CD4-positive, alpha-beta T cell (primary cell): ENCODE measurements around the gene PCID2. TPM values are rescaled to one million over a fixed set of nuclear protein-coding genes. Genes with fewer than 3 reads are reported as not detected.

Source experiments
- ATAC-seq: fragments of 200-7000 bp; cut with Tn5 transposase; one replicate; pipeline ENCODE4 v1.10.0; 2022; ENCODE audit warnings: mild to moderate bottlenecking; ENCODE audit not compliant: poor library complexity
- CTCF ChIA-PET: fragments of 350-600 bp; sonication (Branson Sonifier 250); formaldehyde crosslinking; loops from one replicate; lab custom pipeline; 2021; ENCODE audit warnings: antibody characterized with exemption, inconsistent platforms; lab: Charles Lee
- POLR2A ChIA-PET: fragments of 350-600 bp; sonication (Branson Sonifier 250); formaldehyde crosslinking; loops from one replicate; lab custom pipeline; 2021; ENCODE audit warnings: antibody characterized with exemption, inconsistent platforms; lab: Charles Lee
- DNase-seq, 14 experiments: peaks; one replicate each; pipeline ENCODE4 v3.0.0-alpha.2; 2013 to 2020; ENCODE audit warnings: mixed read lengths in 2 of 14
- H3K27ac ChIP-seq, 2 donors: one replicate each; pipeline versions ENCODE4 v1.5.1 to v1.7.0; 2013; ENCODE audit warnings: low read length in 2 of 2, low read depth in 1 of 2, mild to moderate bottlenecking in 1 of 2
- H3K27me3 ChIP-seq, 2 experiments: 1 replicate in 1 of 2; 2 replicates in 1 of 2; pipeline versions ENCODE4 v1.6.1 to v1.7.0; 2013; ENCODE audit warnings: low read length in 2 of 2, control low read depth in 1 of 2, mild to moderate bottlenecking in 1 of 2, moderate library complexity in 1 of 2; ENCODE audit not compliant: insufficient read depth in 2 of 2, control insufficient read depth in 1 of 2
- H3K36me3 ChIP-seq: one replicate; pipeline ENCODE4 v1.6.1; 2013; ENCODE audit warnings: low read length, control low read depth; ENCODE audit not compliant: insufficient read depth
- H3K4me1 ChIP-seq: one replicate; pipeline ENCODE4 v1.6.1; 2013; ENCODE audit warnings: low read length, control low read depth; ENCODE audit not compliant: insufficient read depth
- H3K4me3 ChIP-seq: one replicate; pipeline ENCODE4 v1.5.1; 2013; ENCODE audit warnings: mild to moderate bottlenecking, low read length, moderate library complexity
- H3K9me3 ChIP-seq, 2 experiments: 1 replicate in 1 of 2; 2 replicates in 1 of 2; pipeline versions ENCODE4 v1.6.1 to v1.7.0; 2013; ENCODE audit warnings: low read length in 2 of 2, mild to moderate bottlenecking in 2 of 2, control low read depth in 1 of 2, moderate library complexity in 1 of 2; ENCODE audit not compliant: control insufficient read depth in 1 of 2, insufficient read depth in 1 of 2
- H3K27ac Mint-ChIP-seq: one replicate; pipeline ENCODE4 v1.8.0; 2020; ENCODE audit warnings: mixed read lengths
- H3K27me3 Mint-ChIP-seq: one replicate; pipeline ENCODE4 v1.8.0; 2021; ENCODE audit warnings: mixed read lengths
- H3K36me3 Mint-ChIP-seq: one replicate; pipeline ENCODE4 v1.8.0; 2021; ENCODE audit warnings: low read depth, mixed read lengths
- H3K4me1 Mint-ChIP-seq: one replicate; pipeline ENCODE4 v1.8.0; 2021; ENCODE audit warnings: low read depth, mixed read lengths
- H3K4me3 Mint-ChIP-seq: one replicate; pipeline ENCODE4 v1.8.0; 2020; ENCODE audit warnings: mild to moderate bottlenecking, mixed read lengths
- H3K9me3 Mint-ChIP-seq: one replicate; pipeline ENCODE4 v1.8.0; 2020; ENCODE audit warnings: mixed read lengths
- intact Hi-C, 2 experiments: fragments of 100-400 bp; cut with DNase I in 1 of 2; cut with micrococcal nuclease in 1 of 2; formaldehyde crosslinking; loops; one replicate each; pipeline versions ENCODE4 v1.15.1 to v1.9.0; 2023 to 2025; cut with DNase I, micrococcal nuclease
- total RNA-seq, 174 experiments: library from RNA in 2 of 174; stranded (reverse) in 2 of 174; gene quantifications; one replicate each; pipeline ENCODE4 v1.2.3 and lab custom pipeline; 2021 to 2026
- TF ChIP-seq, protein P1 (sequence below): fragments of 200-600 bp; IDR thresholded peaks from one replicate; pipeline ENCODE4 v1.8.0; 2022; ENCODE audit warnings: antibody characterized with exemption, mild to moderate bottlenecking

PCID2 gene
- total RNA-seq, 2 experiments from 2014 or later = 33.6 to 33.7 TPM

DNA sequence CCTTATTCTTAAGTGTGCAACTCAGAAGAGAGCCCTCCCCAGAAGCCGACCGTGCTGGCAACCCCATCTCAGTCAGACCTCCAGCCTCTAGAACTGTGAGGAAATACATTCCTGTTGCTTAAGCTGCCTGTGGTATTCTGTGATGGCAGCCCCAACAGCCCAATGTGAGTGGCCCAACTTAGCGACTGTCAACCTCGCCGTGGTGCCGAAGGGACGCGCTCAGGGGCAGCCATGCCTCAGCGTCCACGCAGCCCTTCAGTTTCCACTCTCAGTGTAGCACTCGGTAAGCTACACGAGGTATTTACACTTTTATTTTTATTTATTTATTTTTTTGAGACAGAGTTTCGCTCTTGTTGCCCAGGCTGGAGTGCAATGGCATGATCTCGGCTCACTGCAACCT lies 31.6 kb downstream of the PCID2 start:
- DNase-seq (no peak), ATAC-seq (no peak)
- no peaks in the 10 kb centered on the region for H3K27me3 Mint-ChIP-seq
- ChIA-PET POLR2A (interaction anchor here (1.0 to 1.8 kb wide), 4 partner anchors 8 to 33 kb away, joined by 4 to 9 read pairs (median 6); partner anchors contain the start of genes CUL4A and PCID2), CTCF (no interaction called here)
- H3K36me3 ChIP-seq = peaks cover 58% of the 10 kb centered on the region
- peaks cover 30% of the 10 kb centered on the region for H3K4me1 Mint-ChIP-seq
- no peaks in the 10 kb centered on the region for H3K9me3 Mint-ChIP-seq
- H3K36me3 Mint-ChIP-seq = peaks cover 69% of the 10 kb centered on the region
- intact Hi-C loops = no loop called here
- peaks cover 63% of the 10 kb centered on the region for H3K4me1 ChIP-seq
- no peaks in the 10 kb centered on the region for H3K27me3 ChIP-seq
- TF ChIP-seq, protein P1, sequence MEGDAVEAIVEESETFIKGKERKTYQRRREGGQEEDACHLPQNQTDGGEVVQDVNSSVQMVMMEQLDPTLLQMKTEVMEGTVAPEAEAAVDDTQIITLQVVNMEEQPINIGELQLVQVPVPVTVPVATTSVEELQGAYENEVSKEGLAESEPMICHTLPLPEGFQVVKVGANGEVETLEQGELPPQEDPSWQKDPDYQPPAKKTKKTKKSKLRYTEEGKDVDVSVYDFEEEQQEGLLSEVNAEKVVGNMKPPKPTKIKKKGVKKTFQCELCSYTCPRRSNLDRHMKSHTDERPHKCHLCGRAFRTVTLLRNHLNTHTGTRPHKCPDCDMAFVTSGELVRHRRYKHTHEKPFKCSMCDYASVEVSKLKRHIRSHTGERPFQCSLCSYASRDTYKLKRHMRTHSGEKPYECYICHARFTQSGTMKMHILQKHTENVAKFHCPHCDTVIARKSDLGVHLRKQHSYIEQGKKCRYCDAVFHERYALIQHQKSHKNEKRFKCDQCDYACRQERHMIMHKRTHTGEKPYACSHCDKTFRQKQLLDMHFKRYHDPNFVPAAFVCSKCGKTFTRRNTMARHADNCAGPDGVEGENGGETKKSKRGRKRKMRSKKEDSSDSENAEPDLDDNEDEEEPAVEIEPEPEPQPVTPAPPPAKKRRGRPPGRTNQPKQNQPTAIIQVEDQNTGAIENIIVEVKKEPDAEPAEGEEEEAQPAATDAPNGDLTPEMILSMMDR = no peak
- H3K27ac ChIP-seq = peak overlapping the region in 1 of 2 donors; percentile 72
- H3K4me3 ChIP-seq = no peak overlapping the region
- H3K9me3 ChIP-seq = peaks cover 0 to 22% of the 10 kb centered on the region in 2 experiments
- H3K27ac Mint-ChIP-seq = peak overlapping the region; percentile 92
- no peak overlapping the region for H3K4me3 Mint-ChIP-seq

DNA sequence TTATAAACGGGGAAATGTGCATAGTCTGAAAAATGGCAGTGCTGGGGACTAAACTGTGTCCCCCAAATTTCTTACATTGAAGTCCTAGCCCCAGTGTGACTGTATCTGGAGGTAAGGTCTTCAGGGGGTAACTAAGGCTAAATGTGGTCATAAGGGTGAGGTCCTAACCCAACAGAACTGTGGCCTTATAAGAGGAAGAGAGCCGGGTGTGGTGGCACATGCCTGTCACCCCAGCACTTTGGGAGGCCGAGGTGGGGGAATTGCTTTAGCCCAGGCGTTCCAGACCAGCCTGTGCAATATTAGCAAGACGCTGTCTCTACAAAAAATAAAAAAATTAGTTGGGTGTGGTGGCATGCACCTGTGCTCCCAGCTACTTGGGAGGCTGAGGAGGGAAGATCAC lies 32.2 kb downstream of the PCID2 start:
- Histone ChIP-seq H3K4me1 (peaks cover 66% of the 10 kb centered on the region), H3K27ac (peak overlapping the region; percentile 66 to 72), H3K36me3 (peaks cover 59% of the 10 kb centered on the region), H3K4me3 (no peak overlapping the region), H3K9me3 (peaks cover 0 to 22% of the 10 kb centered on the region in 2 experiments), H3K27me3 (no peaks in the 10 kb centered on the region)
- ATAC-seq (peak; percentile 78), DNase-seq (peak in 7 of 14 experiments; percentile 37 to 95 (median 55))
- POLR2A ChIA-PET = interaction anchor here (1.0 to 1.8 kb wide), 4 partner anchors 9 to 33 kb away, joined by 4 to 9 read pairs (median 6); partner anchors contain the start of genes CUL4A and PCID2
- no peaks in the 10 kb centered on the region for H3K9me3 Mint-ChIP-seq
- H3K4me1 Mint-ChIP-seq = peaks cover 30% of the 10 kb centered on the region
- TF ChIP-seq, protein P1 = no peak
- peak overlapping the region; percentile 92 for H3K27ac Mint-ChIP-seq
- H3K36me3 Mint-ChIP-seq = peaks cover 64% of the 10 kb centered on the region
- CTCF ChIA-PET = no interaction called here
- intact Hi-C loops = no loop called here
- H3K4me3 Mint-ChIP-seq = peak overlapping the region; percentile 32
- H3K27me3 Mint-ChIP-seq = no peaks in the 10 kb centered on the region

DNA sequence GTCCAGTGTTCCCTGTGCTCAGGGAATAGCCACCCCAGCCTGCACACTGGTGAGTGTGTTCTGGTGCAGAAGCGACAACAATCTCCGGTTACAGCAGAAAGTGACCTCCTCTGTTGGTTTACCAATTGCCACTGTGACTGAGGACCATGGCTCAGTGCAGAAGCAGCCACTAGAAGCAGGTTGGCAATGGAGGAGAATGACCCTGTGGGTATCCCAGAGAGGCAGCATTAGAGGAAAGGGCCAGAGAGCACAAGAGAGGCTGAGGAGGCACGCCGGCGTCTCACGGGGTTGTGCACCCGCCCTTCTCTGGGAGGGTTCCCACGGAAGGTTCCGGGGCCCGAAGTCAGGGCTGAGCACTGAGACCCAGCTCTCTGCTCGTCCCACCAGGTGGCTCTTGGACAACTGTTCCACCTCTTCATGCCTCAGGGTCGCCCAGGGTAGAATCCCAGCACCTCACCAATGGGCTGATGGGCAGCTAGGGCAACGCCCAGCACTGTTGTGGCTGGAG lies 36.0 kb downstream of the PCID2 start:
- CTCF ChIA-PET = no interaction called here
- intact Hi-C loops = no loop called here

More for the DNA sequence above, 36.0 kb downstream of the PCID2 start:
- DNase-seq (no peak), ATAC-seq (no peak)
- H3K4me3 ChIP-seq = no peak overlapping the region
- TF ChIP-seq, protein P1 = no peak
- no peak overlapping the region for H3K4me3 Mint-ChIP-seq
- H3K27me3 ChIP-seq = no peaks in the 10 kb centered on the region
- no peaks in the 10 kb centered on the region for H3K27me3 Mint-ChIP-seq
- peaks cover 14% of the 10 kb centered on the region for H3K4me1 Mint-ChIP-seq
- H3K36me3 ChIP-seq = peaks cover 42% of the 10 kb centered on the region
- H3K27ac Mint-ChIP-seq = no peak overlapping the region
- POLR2A ChIA-PET = no interaction called here
- H3K9me3 ChIP-seq = peaks cover 0 to 20% of the 10 kb centered on the region in 2 experiments
- no peak overlapping the region for H3K27ac ChIP-seq
- peaks cover 49% of the 10 kb centered on the region for H3K4me1 ChIP-seq
- H3K36me3 Mint-ChIP-seq = peaks cover 53% of the 10 kb centered on the region
- no peaks in the 10 kb centered on the region for H3K9me3 Mint-ChIP-seq
